NT2/D1 (cell line): ENCODE results near the gene SLC9B2.

Source experiments
- SUZ12 ChIP-seq: IDR thresholded peaks from 2 replicates; pipeline ENCODE4 v1.6.1; 2011; ENCODE audit not compliant: insufficient read length, insufficient read depth; ENCODE audit errors: extremely low read depth
- YY1 ChIP-seq: IDR thresholded peaks from 2 replicates; pipeline ENCODE4 v1.6.1; 2011; ENCODE audit not compliant: insufficient read length, insufficient read depth
- ZNF274 ChIP-seq: IDR thresholded peaks from 2 replicates; pipeline ENCODE4 v1.6.1; 2011; ENCODE audit warnings: mild to moderate bottlenecking, low read depth, low read length

DNA sequence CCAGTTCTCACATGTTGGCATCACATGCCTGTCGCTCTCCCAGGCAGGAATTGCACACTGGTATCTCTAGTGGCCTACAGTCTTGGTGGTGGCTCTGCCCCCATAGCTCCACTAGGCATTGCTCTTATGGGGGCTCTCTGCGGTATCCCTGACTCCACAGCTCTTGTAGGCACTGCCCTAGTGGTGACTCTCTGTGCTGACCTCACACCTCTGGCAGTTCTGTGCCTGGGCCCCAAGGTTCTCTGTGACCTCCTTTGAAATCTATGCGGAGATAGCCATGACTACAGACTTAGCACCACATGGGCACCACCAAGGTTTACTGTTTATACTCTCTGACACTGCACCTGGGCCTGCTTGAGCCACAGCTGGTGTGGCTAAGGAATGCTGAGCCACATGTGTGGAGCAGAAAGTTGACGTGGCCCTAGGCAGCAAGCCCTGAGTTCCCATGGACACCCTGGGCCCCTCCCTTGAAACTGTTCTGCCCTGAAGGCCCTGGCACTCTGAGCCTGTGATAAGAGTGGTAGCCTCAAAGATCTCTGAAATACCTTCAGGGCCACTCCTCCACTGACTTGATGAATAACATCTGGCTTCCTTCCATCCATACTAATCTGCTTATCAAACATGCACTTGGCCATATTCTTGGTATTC is 65.1 kb downstream of the SLC9B2 start:
- TF ChIP-seq YY1 = no peak
- no peak for TF ChIP-seq SUZ12
- TF ChIP-seq ZNF274 = no peak
